GM23248 (cell line): ENCODE data around the gene TBC1D24. TPM values are rescaled to one million over a fixed set of nuclear protein-coding genes. Genes with fewer than 3 reads are reported as not detected.
"Not testable (repeated sequence)": the region's sequence is repeated elsewhere in the genome, so short reads cannot be mapped to it uniquely, and the experiment has no call there.

Experiments
- DNase-seq: peaks from one replicate; pipeline ENCODE4 v3.0.0-alpha.2; 2015
- H2AFZ ChIP-seq: fragments of 200-600 bp; sonication (generic); 2 replicates; pipeline ENCODE4 v1.6.1; 2016; ENCODE audit warnings: antibody characterized with exemption
- H3F3A ChIP-seq: fragments of 200-600 bp; sonication (generic); 2 replicates; pipeline ENCODE4 v1.6.1; 2016; ENCODE audit warnings: mild to moderate bottlenecking, antibody characterized with exemption, mixed run types; ENCODE audit not compliant: insufficient read depth
- H3K27ac ChIP-seq: fragments of 200-600 bp; sonication (generic); 2 replicates; pipeline ENCODE4 v1.5.1; 2016; ENCODE audit warnings: mild to moderate bottlenecking
- H3K27me3 ChIP-seq: fragments of 200-600 bp; sonication (generic); replicated peaks from 2 replicates; pipeline ENCODE4 v1.6.1; 2016; ENCODE audit warnings: mild to moderate bottlenecking; ENCODE audit not compliant: insufficient read depth
- H3K36me3 ChIP-seq: fragments of 200-600 bp; sonication (generic); 2 replicates; pipeline ENCODE4 v1.6.1; 2016; ENCODE audit warnings: low read depth, mild to moderate bottlenecking
- H3K4me1 ChIP-seq: fragments of 200-600 bp; sonication (generic); 2 replicates; pipeline ENCODE4 v1.6.1; 2016; ENCODE audit warnings: mild to moderate bottlenecking; ENCODE audit not compliant: insufficient read depth
- H3K4me2 ChIP-seq: fragments of 200-600 bp; sonication (generic); one replicate; pipeline ENCODE4 v1.6.1; 2016; ENCODE audit warnings: mild to moderate bottlenecking; ENCODE audit not compliant: unreplicated experiment
- H3K4me3 ChIP-seq: fragments of 200-600 bp; sonication (generic); 2 replicates; pipeline ENCODE4 v1.5.1; 2016; ENCODE audit warnings: mild to moderate bottlenecking
- H3K79me2 ChIP-seq: fragments of 200-600 bp; sonication (generic); 2 replicates; pipeline ENCODE4 v1.6.1; 2016; ENCODE audit warnings: mild to moderate bottlenecking; ENCODE audit not compliant: insufficient read depth
- H3K9ac ChIP-seq: fragments of 200-600 bp; sonication (generic); 2 replicates; pipeline ENCODE4 v1.6.1; 2016; ENCODE audit warnings: mild to moderate bottlenecking
- H3K9me2 ChIP-seq: fragments of 200-600 bp; sonication (generic); 2 replicates; pipeline ENCODE4 v1.6.1; 2016; ENCODE audit warnings: mixed run types, mild to moderate bottlenecking, moderate library complexity; ENCODE audit not compliant: insufficient read depth
- H3K9me3 ChIP-seq: fragments of 200-600 bp; sonication (generic); one replicate; pipeline ENCODE4 v1.6.1; 2017; ENCODE audit warnings: low read depth
- H4K20me1 ChIP-seq: fragments of 200-600 bp; sonication (generic); 2 replicates; pipeline ENCODE4 v1.6.0; 2016; ENCODE audit not compliant: insufficient read depth
- EZH2 ChIP-seq: fragments of 200-600 bp; sonication (generic); IDR thresholded peaks from 2 replicates; pipeline ENCODE4 v1.6.1; 2018; ENCODE audit warnings: antibody characterized with exemption, mild to moderate bottlenecking; ENCODE audit not compliant: insufficient read depth, poor library complexity, severe bottlenecking
- EZH2phosphoT487 ChIP-seq: fragments of 200-600 bp; sonication (generic); IDR thresholded peaks from 2 replicates; pipeline ENCODE4 v1.6.1; 2018; ENCODE audit warnings: antibody characterized with exemption, moderate library complexity, mild to moderate bottlenecking, low read depth; ENCODE audit not compliant: insufficient read depth
- WGBS, 2 experiments: methylation state at CpG; one replicate each; pipeline ENCODE4 v1.1.6; 2015 to 2017; ENCODE audit warnings: low lambda C conversion rate in 2 of 2, low coverage in 1 of 2; ENCODE audit errors: missing lambda C conversion rate in 2 of 2; 5-methylcytosine and 5-hydroxymethylcytosine counted together
- in situ Hi-C: fragments of 300-500 bp; cut with MboI; formaldehyde crosslinking; loops from 2 replicates; pipeline ENCODE4 v1.15.0; 2020
- polyA plus RNA-seq: library from polyadenylated mRNA; unstranded; fragments of >200 nt; fragmentation: Nextera tagmentation; extraction: Ambion mirVana; gene quantifications from 2 replicates; pipeline ENCODE4 v1.2.1, GENCODE V29; 2016
- total RNA-seq: library from RNA; depleted of rRNA; stranded (reverse); fragments of >200 nt; shearing (Covaris generic); gene quantifications from 2 replicates; pipeline ENCODE4 v1.2.3, GENCODE V29; 2014

The TBC1D24 gene
- total and polyA plus RNA-seq, 2 experiments from 2014 or later: 10.1 to 18.7 TPM

- no peak overlapping the region for H3K27ac ChIP-seq
- H3K79me2 ChIP-seq: peaks cover 42% of the 10 kb centered on the region
- H2AFZ ChIP-seq: no peak overlapping the region
- no peaks in the 10 kb centered on the region for H3K27me3 ChIP-seq
- H3K9me2 ChIP-seq: no peaks in the 10 kb centered on the region
- no peaks in the 10 kb centered on the region for H3K9me3 ChIP-seq
- WGBS, 2 experiments: 94 to 98% methylated on average over 6 of the region's 6 CpGs
- no peak for DNase-seq
- H3K4me2 ChIP-seq: no peak overlapping the region
- in situ Hi-C loops: no loop called here
- H3K4me3 ChIP-seq: no peak overlapping the region
- peaks cover 10% of the 10 kb centered on the region; the same call in 1 of the 2 replicates for H3K36me3 ChIP-seq
- H4K20me1 ChIP-seq: no peaks in the 10 kb centered on the region
- no peak for TF ChIP-seq EZH2
- TF ChIP-seq EZH2phosphoT487: no peak
- H3K4me1 ChIP-seq: peaks cover 7% of the 10 kb centered on the region; the same call in 1 of the 2 replicates
- no peaks in the 10 kb centered on the region for H3F3A ChIP-seq
- no peak overlapping the region for H3K9ac ChIP-seq
Measured at GRCh38 chr16:2432286-2432685, 42.6 kb upstream of the TBC1D24 start.

GRCh38 chr16:2432801-2433505 lies 42.0 kb upstream of the TBC1D24 start:
- no peak for TF ChIP-seq EZH2
- no peak for TF ChIP-seq EZH2phosphoT487
- no peaks in the 10 kb centered on the region for H3K9me2 ChIP-seq
- peaks cover 7% of the 10 kb centered on the region; the same call in 1 of the 2 replicates for H3K4me1 ChIP-seq
- no peak overlapping the region for H3K4me3 ChIP-seq
- H3F3A ChIP-seq: no peaks in the 10 kb centered on the region
- no peak overlapping the region for H3K27ac ChIP-seq
- no peaks in the 10 kb centered on the region for H3K9me3 ChIP-seq
- no peaks in the 10 kb centered on the region for H4K20me1 ChIP-seq
- no peaks in the 10 kb centered on the region for H3K27me3 ChIP-seq
- H3K4me2 ChIP-seq: no peak overlapping the region
- in situ Hi-C loops: no loop called here
- H3K36me3 ChIP-seq: peaks cover 10% of the 10 kb centered on the region; the same call in 1 of the 2 replicates
- H3K79me2 ChIP-seq: peaks cover 42% of the 10 kb centered on the region
- H3K9ac ChIP-seq: no peak overlapping the region
- DNase-seq: no peak
- H2AFZ ChIP-seq: no peak overlapping the region
- 90 to 92% methylated on average over 11 to 15 of the region's 15 CpGs for WGBS, 2 experiments

- H2AFZ ChIP-seq, DNase-seq, H4K20me1 ChIP-seq, H3K4me2 ChIP-seq, H3K9me3 ChIP-seq, H3K9me2 ChIP-seq, H3K4me3 ChIP-seq, H3K27me3 ChIP-seq, H3K4me1 ChIP-seq, in situ Hi-C loops, H3F3A ChIP-seq, H3K27ac ChIP-seq, H3K9ac ChIP-seq: not testable (repeated sequence)
- Histone ChIP-seq H3K36me3 (peaks cover 10% of the 10 kb centered on the region; the same call in 1 of the 2 replicates), H3K79me2 (peaks cover 35% of the 10 kb centered on the region)
- 97 to 98% methylated on average over 3 to 4 of the region's 4 CpGs for WGBS, 2 experiments
Measured at GRCh38 chr16:2435236-2435635, 39.7 kb upstream of the TBC1D24 start.

- no peaks in the 10 kb centered on the region for H4K20me1 ChIP-seq
- H3K27me3 ChIP-seq: no peaks in the 10 kb centered on the region
- no peaks in the 10 kb centered on the region for H3F3A ChIP-seq
- no peak overlapping the region for H3K27ac ChIP-seq
- WGBS, 2 experiments: 94 to 96% methylated on average over 9 of the region's 9 CpGs
- H3K9me3 ChIP-seq: no peaks in the 10 kb centered on the region
- TF ChIP-seq EZH2 (no peak), EZH2phosphoT487 (no peak)
- no peak overlapping the region for H2AFZ ChIP-seq
- in situ Hi-C loops: no loop called here
- H3K4me2 ChIP-seq: no peak overlapping the region
- H3K4me1 ChIP-seq: no peaks in the 10 kb centered on the region
- H3K4me3 ChIP-seq: no peak overlapping the region
- peaks cover 26% of the 10 kb centered on the region for H3K79me2 ChIP-seq
- no peak overlapping the region for H3K9ac ChIP-seq
- H3K9me2 ChIP-seq: no peaks in the 10 kb centered on the region
- no peak for DNase-seq
- H3K36me3 ChIP-seq: peaks cover 10% of the 10 kb centered on the region; the same call in 1 of the 2 replicates
Measured at GRCh38 chr16:2436110-2436509, 38.8 kb upstream of the TBC1D24 start.
